CD4-positive, alpha-beta T cell treated with Interleukin-12 subunit alpha and Interleukin-12 subunit beta, for 1 hour (primary cell): ENCODE results near the gene CEBPZOS.
"Not testable (repeated sequence)": the region's sequence is repeated elsewhere in the genome, so short reads cannot be mapped to it uniquely, and the experiment has no call there.

Source experiments
- DNase-seq: peaks from one replicate; pipeline ENCODE4 v3.0.0-alpha.2; 2020

Gene CEBPZOS

DNA sequence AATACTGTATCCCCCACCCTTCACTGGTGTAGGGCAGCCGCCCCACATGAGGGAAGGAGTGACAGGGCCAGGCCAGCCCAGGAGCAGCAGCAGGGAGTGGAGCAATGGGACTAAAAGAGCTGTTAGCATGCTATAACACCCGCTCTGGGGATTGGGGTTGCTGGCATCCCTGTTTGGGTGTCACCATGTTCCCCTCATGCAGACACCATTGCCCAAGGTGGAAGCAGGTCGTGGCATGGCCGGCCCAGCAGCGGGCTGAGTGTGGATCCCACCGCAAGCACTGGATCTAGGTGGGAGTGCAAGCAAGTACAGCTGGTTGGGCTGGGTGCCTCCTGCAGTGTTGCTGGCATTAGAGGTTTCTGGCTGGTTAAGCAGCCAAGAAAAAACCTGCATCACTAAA is 4.5 kb upstream of the CEBPZOS start:
- no peak for DNase-seq

DNA sequence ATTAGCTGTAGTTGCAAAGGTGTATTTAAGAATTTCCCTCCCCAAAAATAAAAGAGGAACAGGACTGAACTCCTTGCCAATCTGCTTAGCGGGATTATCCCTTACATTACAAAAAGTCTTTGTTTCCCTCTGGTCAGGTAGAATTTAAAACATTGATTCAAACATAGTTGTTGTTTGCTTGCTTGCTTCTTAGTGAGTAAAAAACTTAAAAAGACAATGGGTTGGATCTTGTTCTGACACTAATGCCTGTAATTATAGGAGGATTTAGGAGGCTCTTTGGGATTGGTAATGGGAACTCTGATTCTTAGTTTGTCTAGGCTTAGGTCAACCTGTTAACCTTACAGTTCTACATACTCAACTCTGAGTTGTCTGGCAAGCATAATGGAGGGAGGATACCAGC is 3.7 kb upstream of the CEBPZOS start:
- DNase-seq: no peak

DNA sequence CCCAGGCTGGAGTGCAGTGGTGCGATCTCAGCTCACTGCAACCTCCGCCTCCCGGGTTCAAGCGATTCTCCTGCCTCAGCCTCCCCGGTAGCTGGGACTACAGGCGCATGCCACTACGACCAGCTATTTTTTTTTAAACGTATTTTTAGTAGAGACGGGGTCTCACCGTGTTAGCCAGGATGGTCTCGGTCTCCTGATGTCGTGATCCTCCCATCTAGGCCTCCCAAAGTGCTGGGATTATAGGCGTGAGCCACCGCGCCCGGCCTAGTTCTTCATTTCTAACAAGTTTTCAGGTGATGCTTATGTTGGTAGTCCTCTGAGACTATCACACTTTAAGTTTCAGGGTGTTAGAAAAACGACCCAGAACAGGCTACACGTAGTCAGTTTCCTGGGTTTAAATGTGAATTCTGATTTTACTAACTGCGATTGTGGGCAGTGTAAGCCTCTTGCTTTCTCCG is 405 bp upstream of the CEBPZOS start:
- DNase-seq: not testable (repeated sequence)

DNA sequence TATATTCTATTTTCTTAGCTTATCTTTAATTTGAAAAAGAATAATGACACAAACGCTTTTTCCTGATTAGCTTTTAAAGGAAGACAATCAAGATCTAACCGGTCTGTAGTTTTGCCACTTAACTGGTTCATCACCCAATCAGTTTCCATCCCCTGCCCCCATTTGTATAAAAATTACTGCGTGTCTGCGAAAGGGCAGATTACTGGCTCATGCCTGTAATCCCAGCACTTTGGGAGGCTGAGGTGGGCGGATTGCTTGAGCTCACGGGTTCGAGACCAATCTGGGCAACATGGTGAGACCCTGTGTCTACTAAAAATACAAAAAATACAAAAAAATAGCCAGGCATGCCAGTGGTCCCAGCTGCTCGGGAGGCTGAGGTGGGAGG is 2.4 kb downstream of the CEBPZOS start:
- DNase-seq: no peak

DNA sequence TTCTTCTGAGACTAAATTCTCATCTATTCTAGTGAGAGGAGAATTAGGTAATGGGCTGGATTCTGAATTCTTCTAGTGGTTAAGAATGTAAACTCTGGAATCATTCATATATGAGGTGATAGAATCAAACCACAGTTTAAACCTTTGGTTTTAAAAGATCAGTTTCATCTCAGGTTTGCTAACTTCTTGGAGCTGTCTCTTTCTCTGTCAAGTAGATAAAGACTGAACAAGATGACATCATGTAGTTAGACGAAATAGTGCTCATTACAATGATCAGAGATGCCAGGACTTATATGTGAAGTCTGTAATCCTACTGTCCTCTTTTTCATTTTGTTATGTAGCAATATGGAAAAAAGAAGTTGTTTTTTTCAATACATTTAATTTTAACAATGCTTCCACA is 4.9 kb downstream of the CEBPZOS start:
- DNase-seq: no peak

DNA sequence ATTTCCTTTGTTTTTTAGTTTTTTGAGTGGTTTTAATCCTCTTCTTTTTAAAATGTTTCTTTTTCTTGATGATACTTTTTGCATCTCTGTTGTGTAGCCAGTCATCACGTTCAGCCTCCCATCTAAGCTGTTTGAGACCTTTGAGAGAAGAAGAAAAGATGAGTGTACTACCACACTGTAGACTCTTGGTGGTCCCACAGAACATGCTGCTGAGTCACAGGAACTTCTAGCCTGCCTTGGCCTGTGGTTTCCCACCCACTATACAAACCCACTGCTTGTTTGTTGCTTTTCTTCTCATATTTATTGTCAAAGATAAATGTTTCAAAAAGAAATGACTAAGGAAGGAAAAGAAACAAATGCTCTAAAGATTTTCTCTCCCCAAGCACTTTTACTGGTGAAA is 5.5 kb downstream of the CEBPZOS start:
- peak; percentile 32 for DNase-seq

DNA sequence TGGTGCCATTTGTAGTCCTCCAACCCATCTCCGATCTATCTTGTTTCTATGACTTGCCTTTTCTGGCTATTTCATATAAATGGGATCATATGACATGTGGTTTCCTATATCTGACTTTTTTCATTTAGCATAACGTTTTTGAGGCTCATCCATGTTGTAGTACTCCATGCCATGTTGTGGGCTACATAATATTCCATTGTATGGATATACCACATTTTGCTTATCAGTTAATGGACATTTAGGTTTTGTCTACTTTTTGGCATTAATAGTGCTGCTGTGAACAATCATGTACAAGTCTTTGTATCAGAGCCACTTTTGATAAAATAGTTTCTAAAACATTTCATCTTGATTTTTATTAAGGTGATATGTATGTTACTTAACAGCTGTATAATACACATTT is 7.4 kb downstream of the CEBPZOS start:
- no peak for DNase-seq

DNA sequence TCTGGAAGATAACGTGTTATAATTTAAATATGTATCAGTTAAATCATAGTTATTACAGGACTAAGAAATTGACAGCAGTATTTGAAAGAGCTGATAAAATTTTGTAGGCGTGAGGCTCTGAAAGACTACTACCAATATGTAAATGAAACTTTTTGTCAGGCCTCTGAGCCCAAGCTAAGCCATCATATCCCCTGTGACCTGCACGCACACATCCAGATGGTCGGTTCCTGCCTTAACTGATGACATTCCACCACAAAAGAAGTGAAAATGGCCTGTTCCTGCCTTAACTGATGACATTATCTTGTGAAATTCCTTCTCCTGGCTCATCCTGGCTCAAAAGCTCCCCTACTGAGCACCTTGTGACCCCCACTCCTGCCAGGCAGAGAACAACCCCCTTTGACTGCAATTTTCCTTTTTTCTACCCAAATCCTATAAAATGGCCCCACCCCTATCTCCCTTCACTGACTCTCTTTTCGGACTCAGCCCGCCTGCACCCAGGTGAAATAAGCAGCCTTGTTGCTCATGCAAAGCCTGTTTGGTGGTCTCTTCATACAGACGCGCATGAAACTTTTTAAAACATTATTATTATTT is 8.9 kb downstream of the CEBPZOS start:
- DNase-seq: not testable (repeated sequence)

DNA sequence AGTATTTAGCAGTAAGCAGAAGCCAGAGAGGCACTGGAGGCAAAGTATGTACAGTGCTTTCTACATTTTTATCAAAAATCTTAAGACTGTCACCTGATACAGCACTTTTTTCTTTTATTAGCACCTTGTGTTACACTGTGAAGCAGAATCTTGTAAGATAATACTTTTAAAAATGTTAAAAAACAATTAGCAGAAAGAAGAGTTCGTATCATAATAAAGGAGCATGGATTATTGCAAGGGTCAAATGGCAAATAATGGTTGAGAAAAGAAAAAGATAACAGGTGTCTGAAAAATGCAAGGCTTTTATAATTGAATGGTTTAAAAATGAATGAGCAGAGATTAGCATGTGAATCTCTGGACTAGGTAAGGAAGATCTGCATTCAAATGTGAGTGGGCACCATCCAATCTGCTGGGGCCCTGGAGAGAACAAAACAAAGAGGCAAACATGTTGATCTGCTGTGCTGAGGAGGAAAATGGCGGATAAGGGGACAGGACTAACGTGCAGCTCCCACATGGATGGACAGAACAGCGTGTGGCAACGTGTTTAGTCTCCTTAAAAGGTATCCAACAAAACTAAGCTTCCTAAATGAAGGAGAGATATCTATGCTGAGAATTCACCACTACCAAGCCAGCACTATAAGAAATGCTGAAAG is 9.5 kb downstream of the CEBPZOS start:
- no peak for DNase-seq

DNA sequence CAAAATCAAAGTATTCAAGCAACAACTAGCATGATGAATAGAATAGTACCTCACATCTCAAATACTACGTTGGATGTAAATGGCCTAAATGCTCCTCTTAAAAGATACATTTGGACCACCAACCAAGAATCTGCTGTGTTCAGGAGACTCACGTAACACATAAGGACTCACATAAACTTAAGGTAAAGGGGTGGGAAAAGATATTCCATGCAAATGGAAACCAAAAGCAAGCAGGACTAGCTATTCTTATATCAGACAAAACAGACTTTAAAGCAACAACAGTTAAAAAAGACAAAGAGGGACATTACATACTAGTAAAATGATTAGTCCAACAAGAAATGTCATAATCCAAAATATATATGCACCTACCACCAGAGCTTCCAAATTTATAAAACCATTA is 10.5 kb downstream of the CEBPZOS start:
- not testable (repeated sequence) for DNase-seq

DNA sequence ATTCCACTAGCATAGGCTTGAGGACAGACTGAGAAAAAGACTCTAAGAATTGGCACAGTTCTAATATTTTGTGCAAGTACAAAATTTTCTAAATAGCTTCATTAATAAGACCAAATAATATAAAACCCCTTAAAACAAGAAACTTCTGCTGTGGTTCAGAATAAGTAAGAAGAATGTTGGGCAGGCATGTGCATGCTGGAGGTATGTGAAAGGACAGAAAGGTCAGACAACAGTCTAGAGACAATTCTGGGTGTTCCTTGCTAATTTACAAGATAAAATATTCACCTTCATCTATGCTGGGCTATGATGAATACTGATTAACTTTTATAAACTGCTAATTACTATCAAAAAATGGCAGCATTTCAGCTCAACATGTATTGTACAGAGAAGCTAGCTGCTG is 14.9 kb downstream of the CEBPZOS start:
- DNase-seq: no peak

DNA sequence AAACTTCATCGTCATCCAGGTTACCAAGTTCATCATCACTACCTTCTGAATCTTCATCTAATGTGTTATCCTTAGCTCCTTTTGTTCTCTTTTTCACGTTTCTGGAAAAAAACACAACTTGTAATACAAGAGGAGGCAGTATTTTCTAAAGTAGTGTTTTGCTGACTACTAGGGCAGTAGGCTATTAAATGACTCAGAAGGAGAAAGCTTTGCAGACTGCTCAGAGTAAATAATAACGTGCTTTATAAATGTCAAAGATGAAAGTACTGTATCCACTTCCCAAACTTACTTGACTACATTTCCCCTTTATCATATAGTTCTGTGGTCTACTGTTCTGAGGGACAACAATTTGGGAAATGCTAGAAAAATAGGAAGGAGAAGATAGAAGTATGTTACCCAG is 15.6 kb downstream of the CEBPZOS start:
- DNase-seq: no peak

DNA sequence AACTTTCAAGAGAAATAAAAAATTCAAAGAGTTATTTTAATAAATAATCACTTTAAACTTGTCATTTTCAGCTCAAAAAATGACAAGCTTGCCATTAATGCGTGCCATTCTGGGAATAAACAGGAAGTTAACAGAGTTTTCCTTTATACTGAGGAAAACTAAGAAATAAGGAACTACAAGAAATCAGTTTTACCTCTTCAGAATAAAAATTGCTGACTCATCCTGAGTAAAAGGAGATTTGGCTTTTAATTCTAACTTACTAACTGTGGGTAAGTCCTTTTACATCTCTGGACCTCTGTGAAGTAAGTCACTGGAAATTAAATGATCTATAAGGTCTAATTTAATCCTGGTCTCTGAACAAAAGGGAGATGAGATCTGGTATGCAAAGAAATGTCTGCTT is 19.0 kb downstream of the CEBPZOS start:
- no peak for DNase-seq

DNA sequence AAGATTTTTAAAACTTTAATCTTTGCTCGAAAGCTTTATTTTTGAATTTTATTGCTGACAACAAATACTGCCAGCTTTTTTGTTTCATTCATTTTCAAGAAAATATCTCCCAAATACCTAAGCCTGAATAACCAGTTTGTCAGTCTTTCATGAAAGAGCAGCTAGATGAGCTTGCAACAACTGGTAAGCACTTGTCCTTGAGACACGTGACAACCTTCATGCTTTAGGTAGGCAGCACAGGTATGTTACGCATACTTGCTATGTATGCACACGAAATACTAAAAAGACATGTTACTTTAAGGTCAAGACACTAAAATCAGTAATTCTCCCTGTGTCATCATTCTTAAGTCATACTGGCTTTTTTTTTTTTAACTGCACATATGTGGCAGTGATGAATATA is 22.8 kb downstream of the CEBPZOS start:
- no peak for DNase-seq

DNA sequence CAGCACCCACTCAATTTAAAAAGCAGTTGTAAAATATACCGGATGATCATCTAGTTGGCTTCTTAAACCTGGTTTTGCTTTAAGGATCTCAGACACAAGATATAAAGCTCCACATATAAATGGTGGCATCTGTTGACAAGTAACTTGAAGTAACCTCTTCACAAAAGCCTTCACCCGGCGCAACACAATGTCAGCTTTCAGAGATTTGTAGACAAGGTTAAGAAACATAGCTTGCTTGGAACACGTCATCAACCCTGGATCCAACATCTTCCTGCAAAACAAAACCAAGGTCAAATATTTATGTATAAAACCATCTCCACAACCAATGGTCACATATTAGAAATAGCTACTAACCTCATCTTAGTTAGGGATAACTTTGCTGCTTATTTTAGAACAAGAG is 26.8 kb downstream of the CEBPZOS start:
- no peak for DNase-seq

DNA sequence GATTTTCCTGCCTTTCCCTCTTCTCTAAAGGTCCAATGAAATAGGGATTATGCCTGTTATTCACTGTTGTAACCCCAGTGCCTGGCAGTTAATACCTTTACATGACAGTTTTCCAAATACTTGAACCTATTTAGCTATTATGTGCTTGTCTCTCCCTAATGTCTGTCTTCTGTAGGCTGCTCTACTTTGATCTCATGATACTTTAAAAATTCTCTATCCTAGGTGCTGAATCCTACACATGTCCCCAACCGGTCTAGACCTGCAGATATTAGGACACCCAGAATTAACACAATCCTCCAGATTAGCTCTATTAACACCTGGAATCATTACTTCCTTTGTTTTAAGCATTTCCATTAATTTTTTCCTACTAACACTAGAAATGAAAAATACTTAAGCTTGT is 27.8 kb downstream of the CEBPZOS start:
- DNase-seq: no peak

DNA sequence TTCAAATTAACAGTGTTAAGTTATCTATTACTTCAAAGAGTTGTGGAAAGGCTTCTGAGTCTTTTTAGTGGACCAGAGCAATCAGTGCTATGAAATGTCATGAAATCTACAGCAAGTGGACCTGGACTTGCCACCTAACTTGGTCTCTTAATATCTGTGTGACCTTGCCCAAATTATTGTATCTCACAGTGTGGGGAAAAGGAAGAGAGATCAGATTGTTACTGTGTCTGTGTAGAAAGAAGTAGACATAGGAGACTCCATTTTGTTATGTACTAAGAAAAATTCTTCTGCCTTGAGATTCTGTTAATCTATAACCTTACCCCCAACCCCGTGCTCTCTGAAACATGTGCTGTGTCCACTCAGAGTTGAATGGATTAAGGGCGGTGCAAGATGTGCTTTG is 28.8 kb downstream of the CEBPZOS start:
- not testable (repeated sequence) for DNase-seq

DNA sequence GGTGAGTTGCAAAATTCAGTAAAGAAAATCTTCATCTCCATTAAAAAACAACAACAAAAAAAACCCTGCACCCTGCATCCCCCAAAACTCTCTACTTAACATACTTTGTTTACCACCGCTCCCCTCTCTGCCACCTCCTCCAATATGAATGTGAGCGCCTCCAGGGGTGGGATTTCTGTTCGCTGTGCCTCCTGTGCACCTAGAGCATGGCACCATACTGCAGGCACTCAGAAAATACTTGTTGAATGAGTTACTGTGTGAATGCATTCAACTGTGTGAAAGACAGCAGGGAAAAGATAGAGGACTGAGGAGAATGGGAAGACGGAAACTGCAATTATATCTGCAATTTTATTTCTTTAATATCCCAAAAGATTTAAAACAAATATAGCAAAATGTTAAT is 30.6 kb downstream of the CEBPZOS start:
- no peak for DNase-seq

DNA sequence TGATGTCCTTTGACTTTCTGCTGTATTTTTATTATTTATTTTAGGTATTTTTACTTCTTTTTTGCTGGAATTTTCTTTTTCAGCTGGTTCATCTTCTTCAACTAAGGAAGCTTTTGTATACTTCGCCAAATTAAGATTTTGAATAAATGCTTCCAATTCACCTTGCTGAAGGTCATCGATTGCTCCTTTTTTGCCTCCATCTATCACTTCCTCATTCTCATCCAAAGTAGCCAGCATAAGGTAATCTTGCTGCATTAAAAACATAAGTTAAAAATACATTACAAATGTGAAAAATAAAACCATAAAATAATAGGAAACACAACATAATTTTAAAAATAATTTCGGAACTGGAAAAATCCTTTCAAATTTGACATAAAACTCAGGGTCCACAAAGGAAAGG is 32.5 kb downstream of the CEBPZOS start:
- no peak for DNase-seq

DNA sequence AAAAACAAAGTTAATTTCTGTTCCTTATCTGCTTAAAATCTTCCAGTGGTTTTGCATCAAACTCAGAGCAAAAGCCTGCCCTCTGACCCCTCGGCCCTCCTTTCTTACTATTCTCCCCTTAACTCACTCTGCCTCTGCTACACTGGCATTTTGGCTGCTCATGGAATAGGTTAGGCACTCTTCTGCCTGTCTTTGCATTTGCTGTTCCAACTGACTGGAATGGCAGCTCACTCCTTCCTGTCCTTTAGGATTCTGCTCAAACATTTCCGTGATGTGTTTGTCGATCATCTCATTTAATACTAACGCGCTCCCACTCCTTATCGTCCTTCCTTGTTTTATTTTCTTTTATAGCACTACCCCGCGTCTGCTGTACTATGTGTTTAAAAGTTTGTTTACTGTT is 34.3 kb downstream of the CEBPZOS start:
- DNase-seq: no peak

DNA sequence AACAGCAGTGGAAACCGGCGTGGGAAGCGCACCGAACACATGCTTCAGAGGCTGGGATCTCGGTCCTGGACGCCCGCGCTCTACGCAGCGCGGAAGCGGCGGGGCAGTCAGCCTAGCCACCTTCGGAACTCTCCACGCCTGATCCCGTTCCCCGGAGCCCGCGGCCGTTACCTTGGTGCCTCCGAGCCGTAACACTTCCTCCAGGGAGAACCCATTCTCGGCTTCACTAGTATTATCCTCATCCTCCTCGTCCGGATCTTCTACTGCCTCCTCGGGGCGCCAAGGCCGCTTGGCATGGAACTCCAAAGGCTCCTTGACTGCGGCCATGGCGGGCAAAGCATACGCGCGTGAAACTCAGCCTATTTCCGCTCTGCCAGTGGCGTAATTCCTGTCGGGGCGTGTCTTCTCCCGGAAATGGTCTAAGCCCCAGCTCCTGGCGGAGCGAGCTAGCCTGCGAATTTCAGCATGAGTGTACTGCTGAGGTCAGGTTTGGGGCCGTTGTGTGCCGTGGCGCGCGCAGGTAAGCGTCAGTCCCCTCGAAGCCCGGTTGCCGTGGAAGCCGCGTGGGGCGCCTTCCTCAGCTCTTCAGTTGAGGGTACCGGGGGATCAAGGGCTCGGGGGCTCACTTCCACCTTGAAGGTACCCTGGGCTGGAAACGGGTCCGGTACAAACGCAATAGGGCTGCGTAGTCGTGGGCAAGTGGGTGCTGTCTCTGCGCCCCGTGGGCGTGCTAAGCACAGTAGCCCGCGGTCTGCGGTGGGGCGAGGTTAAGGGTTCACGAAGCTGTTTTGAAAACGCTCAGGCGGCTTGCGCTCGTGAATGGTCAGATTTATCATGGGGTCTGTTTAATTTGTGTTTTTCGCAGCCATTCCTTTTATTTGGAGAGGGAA is 35.2 kb downstream of the CEBPZOS start, which contains the start of the genes CEBPZ and NDUFAF7:
TSS of gene CEBPZ (minus strand) at position 356 of the 890 bp plus-strand sequence. CDS start at position 327, 29 bp downstream.
TSS of gene NDUFAF7 (plus strand) at position 418 of the 890 bp plus-strand sequence. CDS start at position 466, 48 bp downstream.
- DNase-seq: peak; percentile 87

DNA sequence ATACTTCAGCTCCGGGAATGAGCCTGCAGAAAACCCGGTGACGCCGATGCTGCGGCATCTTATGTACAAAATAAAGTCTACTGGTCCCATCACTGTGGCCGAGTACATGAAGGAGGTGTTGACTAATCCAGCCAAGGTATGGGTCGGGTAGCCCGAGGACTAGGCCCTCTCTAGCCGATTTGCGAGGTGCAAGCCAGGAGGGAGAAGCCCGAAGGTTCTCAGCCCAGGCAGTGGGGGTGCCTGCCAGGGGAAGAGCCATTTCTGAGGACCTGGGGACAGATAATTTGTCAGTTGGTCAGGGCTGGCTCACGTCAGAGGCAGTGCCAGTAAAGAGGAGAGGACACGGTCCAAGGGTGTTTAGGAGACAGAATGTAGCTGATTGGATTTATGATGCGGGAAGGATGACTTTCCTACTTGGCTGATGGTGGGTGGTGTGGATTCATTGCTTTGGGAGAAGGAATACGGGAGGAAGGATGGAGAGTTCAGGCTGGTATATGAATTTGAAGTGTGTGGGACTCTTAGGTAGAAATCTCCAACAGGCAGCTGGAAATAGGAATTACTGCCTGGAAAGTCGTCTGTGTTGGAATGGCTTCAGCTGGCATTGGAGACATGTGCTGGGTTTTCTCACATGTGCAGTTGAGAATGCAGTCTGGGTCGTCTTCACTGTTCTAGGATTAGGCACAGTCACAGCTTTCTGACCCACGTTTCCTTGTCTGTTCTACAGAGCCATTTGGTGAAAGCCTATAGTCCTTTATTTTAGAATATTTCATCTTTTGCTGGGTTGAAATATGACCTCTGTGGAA is 36.0 kb downstream of the CEBPZOS start:
- DNase-seq: no peak

DNA sequence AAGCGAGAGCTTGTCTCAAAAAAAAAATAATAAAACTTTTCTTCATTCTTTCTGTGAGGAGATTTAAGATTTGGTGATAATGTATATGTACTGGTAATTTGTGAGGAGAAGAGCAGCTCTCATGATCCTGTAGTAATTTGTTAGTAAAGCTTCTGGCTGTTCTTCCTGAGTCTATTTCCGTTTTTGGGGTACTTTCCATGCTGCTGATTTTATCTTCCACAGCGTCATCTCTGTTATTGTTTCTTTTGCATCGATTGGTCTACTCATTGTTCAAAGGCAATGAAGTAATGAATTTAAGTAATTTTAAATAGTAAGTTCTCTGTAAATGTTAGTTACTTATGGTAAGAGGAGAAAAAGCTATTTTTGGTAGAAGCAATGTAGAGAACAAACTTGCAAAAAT is 47.1 kb downstream of the CEBPZOS start:
- DNase-seq: peak; percentile 53
